Activated CD4-positive, alpha-beta memory T cell treated with anti-CD3 and anti-CD28 coated beads for 36 hours (primary cell): ENCODE results near the gene GPRIN2. TPM values are rescaled to one million over a fixed set of nuclear protein-coding genes. Genes with fewer than 3 reads are reported as not detected.
"Not testable (repeated sequence)": the region's sequence is repeated elsewhere in the genome, so short reads cannot be mapped to it uniquely, and the experiment has no call there.

Source experiments
- CTCF ChIA-PET: fragments of 350-600 bp; sonication (Branson Sonifier 250); formaldehyde crosslinking; loops from one replicate; lab custom pipeline; 2021; ENCODE audit warnings: antibody characterized with exemption, inconsistent platforms; lab: Charles Lee
- POLR2A ChIA-PET: fragments of 350-600 bp; sonication (Branson Sonifier 250); formaldehyde crosslinking; loops from one replicate; lab custom pipeline; 2021; ENCODE audit warnings: antibody characterized with exemption; lab: Charles Lee
- DNase-seq: peaks from one replicate; pipeline ENCODE4 v3.0.0-alpha.2; 2020
- H3K27ac Mint-ChIP-seq: one replicate; pipeline ENCODE4 v1.8.0; 2021; ENCODE audit warnings: mixed read lengths
- H3K27me3 Mint-ChIP-seq: one replicate; pipeline ENCODE4 v1.8.0; 2021; ENCODE audit warnings: mixed read lengths
- H3K36me3 Mint-ChIP-seq: one replicate; pipeline ENCODE4 v1.8.0; 2021; ENCODE audit warnings: mixed read lengths
- H3K4me1 Mint-ChIP-seq: one replicate; pipeline ENCODE4 v1.8.0; 2021; ENCODE audit warnings: low read depth, mixed read lengths
- H3K4me3 Mint-ChIP-seq: one replicate; pipeline ENCODE4 v1.8.0; 2021; ENCODE audit warnings: mild to moderate bottlenecking, mixed read lengths
- H3K9me3 Mint-ChIP-seq: one replicate; pipeline ENCODE4 v1.8.0; 2021; ENCODE audit warnings: mixed read lengths
- intact Hi-C: fragments of 100-400 bp; cut with micrococcal nuclease; formaldehyde crosslinking; loops from one replicate; pipeline ENCODE4 v1.15.1; 2023
- total RNA-seq, 2 experiments: library from RNA; stranded (reverse); gene quantifications; one replicate each; pipeline ENCODE4 v1.2.3, GENCODE V29; 2021

GPRIN2 gene
- total RNA-seq, result not detected

GRCh38 chr10:46556515-46557318 lies at the start of gene GPRIN2:
Gene GPRIN2, minus strand, starts transcription at chr10:46556658. Its CDS starts 5,922 bp downstream, at chr10:46550736.
- Mint-ChIP-seq H3K4me1 (peaks cover 7% of the 10 kb centered on the region), H3K4me3 (peak within 1 kb of the TSS; percentile 38), H3K36me3 (no peaks in the 10 kb centered on the region), H3K9me3 (no peaks in the 10 kb centered on the region), H3K27me3 (peaks cover 6% of the 10 kb centered on the region), H3K27ac (no peak within 1 kb of the TSS)
- intact Hi-C loops, result no loop called here
- ChIA-PET CTCF (no interaction called here), POLR2A (no interaction called here)
- peak; percentile 10 for DNase-seq

GRCh38 chr10:46600516-46600915 lies 44.1 kb upstream of the GPRIN2 start:
- POLR2A ChIA-PET, intact Hi-C loops, H3K27me3 Mint-ChIP-seq: not testable (repeated sequence)

GRCh38 chr10:46597616-46598246 lies 41.3 kb upstream of the GPRIN2 start:
- POLR2A ChIA-PET, H3K27me3 Mint-ChIP-seq, H3K36me3 Mint-ChIP-seq, H3K9me3 Mint-ChIP-seq, DNase-seq, CTCF ChIA-PET, intact Hi-C loops, H3K4me1 Mint-ChIP-seq, H3K27ac Mint-ChIP-seq: not testable (repeated sequence)
- H3K4me3 Mint-ChIP-seq, result peak overlapping the region; percentile 16

More at GRCh38 chr10:46600516-46600915, 44.1 kb upstream of the GPRIN2 start:
- H3K4me1 Mint-ChIP-seq, H3K4me3 Mint-ChIP-seq, H3K27ac Mint-ChIP-seq, DNase-seq, H3K36me3 Mint-ChIP-seq, H3K9me3 Mint-ChIP-seq, CTCF ChIA-PET: not testable (repeated sequence)

GRCh38 chr10:46596570-46596969 lies 40.1 kb upstream of the GPRIN2 start:
- H3K9me3 Mint-ChIP-seq, DNase-seq, H3K27me3 Mint-ChIP-seq, H3K27ac Mint-ChIP-seq, CTCF ChIA-PET, POLR2A ChIA-PET, H3K4me3 Mint-ChIP-seq, H3K4me1 Mint-ChIP-seq, H3K36me3 Mint-ChIP-seq, intact Hi-C loops: not testable (repeated sequence)

DNA sequence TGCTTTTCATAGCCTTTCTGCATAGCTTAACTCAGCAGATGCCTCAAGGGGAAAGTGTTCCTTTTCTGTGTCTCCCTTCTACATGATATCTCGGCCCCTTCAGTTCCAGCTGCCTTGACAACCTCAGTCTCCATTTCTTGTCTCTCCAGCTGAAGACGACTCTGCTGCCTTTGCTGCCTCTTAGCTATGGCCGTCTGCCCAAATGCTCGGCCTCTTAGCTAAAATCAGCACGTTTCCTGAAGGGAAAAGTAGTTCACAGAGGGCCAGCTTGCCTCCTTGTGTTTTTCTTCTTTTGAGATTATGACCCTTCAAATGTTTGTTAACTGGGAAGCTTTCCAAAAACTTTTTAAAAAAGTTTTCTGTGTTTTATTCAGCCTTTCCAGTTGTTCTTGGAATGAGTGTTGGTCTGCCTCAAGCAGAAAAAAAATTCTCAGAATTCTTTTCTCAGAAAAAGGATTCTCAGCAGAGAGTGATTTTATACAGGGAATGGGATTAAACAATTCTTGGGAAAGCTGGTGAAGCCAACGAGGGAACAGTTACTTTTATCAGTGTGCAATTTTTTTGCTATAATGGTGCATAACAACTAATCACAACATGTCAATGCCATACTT lies 38.1 kb upstream of the GPRIN2 start:
- DNase-seq, H3K4me1 Mint-ChIP-seq, H3K36me3 Mint-ChIP-seq, H3K27me3 Mint-ChIP-seq, CTCF ChIA-PET, intact Hi-C loops, H3K4me3 Mint-ChIP-seq, POLR2A ChIA-PET, H3K9me3 Mint-ChIP-seq, H3K27ac Mint-ChIP-seq: not testable (repeated sequence)

DNA sequence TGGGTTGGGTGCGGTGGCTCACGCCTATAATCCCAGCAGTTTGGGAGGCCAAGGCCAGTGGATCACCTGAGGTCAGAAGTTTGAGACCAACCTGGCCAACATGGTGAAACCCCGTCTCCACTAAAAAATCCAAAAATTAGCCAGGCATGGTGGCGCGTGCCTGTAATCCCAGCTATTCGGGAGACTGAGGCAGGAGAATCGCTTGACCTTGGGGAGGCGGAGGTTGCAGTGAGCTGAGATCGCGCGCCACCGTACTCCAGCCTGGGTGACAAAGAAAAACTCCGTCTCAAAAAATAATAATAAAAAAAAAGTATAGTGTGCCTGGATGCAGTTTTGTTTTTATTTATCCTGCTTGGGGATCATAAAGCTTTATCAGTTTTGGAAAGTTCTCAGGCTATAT lies 36.8 kb upstream of the GPRIN2 start:
- intact Hi-C loops, H3K9me3 Mint-ChIP-seq, DNase-seq: not testable (repeated sequence)

DNA sequence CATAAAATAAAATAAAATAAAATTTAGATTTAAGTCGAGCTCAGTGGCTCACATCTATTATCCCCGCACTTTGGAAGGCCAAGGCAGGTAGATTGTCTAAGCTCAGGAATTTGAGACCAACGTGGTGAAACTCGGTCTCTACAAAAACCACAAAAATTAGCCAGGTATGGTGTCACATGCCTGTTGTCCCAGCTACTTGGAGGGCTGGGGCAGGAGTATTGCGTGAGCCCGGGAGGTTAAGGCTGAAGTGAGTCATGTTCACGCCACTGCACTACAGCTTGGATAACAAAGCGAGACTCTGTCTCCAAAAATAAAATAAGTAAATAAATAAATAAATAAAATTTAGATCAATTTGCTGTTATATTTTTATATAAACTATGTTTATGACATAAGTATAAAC lies 34.6 kb upstream of the GPRIN2 start:
- DNase-seq, H3K27ac Mint-ChIP-seq, H3K36me3 Mint-ChIP-seq, H3K27me3 Mint-ChIP-seq, H3K9me3 Mint-ChIP-seq, CTCF ChIA-PET, H3K4me1 Mint-ChIP-seq, intact Hi-C loops, H3K4me3 Mint-ChIP-seq, POLR2A ChIA-PET: not testable (repeated sequence)

More for the DNA sequence above, 36.8 kb upstream of the GPRIN2 start:
- H3K4me1 Mint-ChIP-seq, H3K4me3 Mint-ChIP-seq, H3K36me3 Mint-ChIP-seq, H3K27me3 Mint-ChIP-seq, H3K27ac Mint-ChIP-seq, CTCF ChIA-PET, POLR2A ChIA-PET: not testable (repeated sequence)

GRCh38 chr10:46589589-46589988 lies 33.1 kb upstream of the GPRIN2 start:
- intact Hi-C loops, CTCF ChIA-PET, POLR2A ChIA-PET: not testable (repeated sequence)

GRCh38 chr10:46588221-46588620 lies 31.8 kb upstream of the GPRIN2 start:
- POLR2A ChIA-PET, H3K4me1 Mint-ChIP-seq, H3K27me3 Mint-ChIP-seq, CTCF ChIA-PET, H3K4me3 Mint-ChIP-seq, H3K9me3 Mint-ChIP-seq, H3K36me3 Mint-ChIP-seq, H3K27ac Mint-ChIP-seq, intact Hi-C loops, DNase-seq: not testable (repeated sequence)

More at GRCh38 chr10:46589589-46589988, 33.1 kb upstream of the GPRIN2 start:
- not testable (repeated sequence) for H3K36me3 Mint-ChIP-seq, DNase-seq, H3K4me3 Mint-ChIP-seq, H3K9me3 Mint-ChIP-seq, H3K4me1 Mint-ChIP-seq, H3K27me3 Mint-ChIP-seq, H3K27ac Mint-ChIP-seq

DNA sequence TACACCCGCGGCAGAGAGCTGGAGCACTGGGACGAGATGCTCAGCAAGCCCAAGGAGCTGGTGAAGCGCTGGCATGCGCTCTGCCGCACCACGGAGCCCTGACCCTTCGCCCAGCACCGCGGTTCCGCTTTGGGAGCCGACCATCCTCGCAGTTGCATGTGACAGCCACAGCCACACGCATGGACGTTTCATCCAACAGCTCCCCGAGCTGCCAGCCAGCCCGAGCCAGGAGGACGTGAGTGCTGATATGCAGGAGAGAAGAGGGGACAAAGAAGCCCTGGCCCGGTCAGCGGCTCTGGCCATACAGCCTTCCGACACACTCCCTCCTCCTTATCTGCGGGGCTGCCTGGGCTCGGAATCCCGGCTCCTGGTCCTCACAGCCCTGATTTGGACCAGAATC lies 31.1 kb upstream of the GPRIN2 start:
- POLR2A ChIA-PET, result not testable (repeated sequence)

DNA sequence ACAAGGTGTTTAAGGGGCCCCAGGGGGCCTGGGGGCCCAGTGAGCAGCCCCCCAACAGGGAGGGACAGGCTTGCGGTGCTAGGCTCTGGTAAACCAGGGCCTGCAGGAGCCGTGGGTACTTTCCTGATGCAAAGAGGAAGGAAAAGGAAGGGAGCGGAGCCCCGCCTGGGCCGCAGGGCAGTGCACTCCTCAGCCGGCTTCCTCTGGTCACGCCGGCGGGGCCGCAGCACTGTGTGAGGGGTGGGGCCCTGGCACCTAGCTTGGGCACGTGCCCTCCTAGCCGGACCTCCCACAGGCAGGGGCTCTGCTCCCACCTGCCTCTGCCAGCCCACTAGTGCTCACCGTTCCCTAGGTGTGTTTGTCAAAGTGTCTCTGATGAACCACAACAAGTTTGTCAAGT lies 28.8 kb upstream of the GPRIN2 start:
- H3K9me3 Mint-ChIP-seq, H3K27ac Mint-ChIP-seq, H3K36me3 Mint-ChIP-seq, intact Hi-C loops, H3K4me1 Mint-ChIP-seq, CTCF ChIA-PET, DNase-seq, POLR2A ChIA-PET, H3K4me3 Mint-ChIP-seq, H3K27me3 Mint-ChIP-seq: not testable (repeated sequence)

More for the DNA sequence above, 31.1 kb upstream of the GPRIN2 start:
- H3K36me3 Mint-ChIP-seq, H3K9me3 Mint-ChIP-seq, H3K27me3 Mint-ChIP-seq, H3K4me1 Mint-ChIP-seq, DNase-seq, H3K27ac Mint-ChIP-seq, CTCF ChIA-PET, H3K4me3 Mint-ChIP-seq, intact Hi-C loops: not testable (repeated sequence)

DNA sequence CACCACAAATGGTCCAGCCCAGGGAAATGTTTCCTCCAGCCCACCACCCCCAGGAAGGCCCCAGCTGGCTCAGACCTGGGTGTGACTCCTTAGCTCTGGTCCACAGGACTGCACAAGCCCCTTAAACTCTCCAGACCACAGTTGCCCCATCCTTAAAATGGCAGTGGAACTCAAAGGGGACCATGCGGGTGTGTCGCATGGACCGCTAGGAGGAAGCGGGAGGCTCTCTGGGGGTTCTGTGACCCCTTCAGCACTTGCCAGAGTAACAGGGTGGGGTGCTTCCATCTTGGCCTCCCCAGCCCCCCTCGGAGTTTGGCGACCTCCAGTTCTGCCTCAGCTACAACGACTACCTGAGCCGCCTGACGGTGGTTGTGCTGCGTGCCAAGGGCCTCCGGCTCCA lies 27.7 kb upstream of the GPRIN2 start:
- H3K27me3 Mint-ChIP-seq, H3K4me3 Mint-ChIP-seq, H3K27ac Mint-ChIP-seq, DNase-seq, POLR2A ChIA-PET, H3K4me1 Mint-ChIP-seq, H3K9me3 Mint-ChIP-seq, H3K36me3 Mint-ChIP-seq, intact Hi-C loops, CTCF ChIA-PET: not testable (repeated sequence)
